HCT116 (cell line): ENCODE data around the gene PRMT2. TPM values are rescaled to one million over a fixed set of nuclear protein-coding genes. Genes with fewer than 3 reads are reported as not detected.

Experiments
- ATAC-seq: fragments of 200-7000 bp; cut with Tn5 transposase; 2 replicates; pipeline ENCODE4 v1.9.1; 2020; ENCODE audit warnings: mild to moderate bottlenecking, moderate library complexity
- BruUV-seq: library from RNA; stranded (reverse); fragments of 400-500 nt; replicated peaks from 2 replicates; lab custom pipeline; 2021; lab: Mats Ljungman, UMichigan
- CTCF ChIA-PET: fragments of 300-600 bp; sonication (Branson Sonifier 250); formaldehyde crosslinking; loops from one replicate; lab custom pipeline; 2021; ENCODE audit warnings: antibody characterized with exemption; lab: Charles Lee
- POLR2A ChIA-PET: fragments of 300-600, 350-600 bp; sonication (Branson Sonifier 250); formaldehyde crosslinking; loops from one replicate; lab custom pipeline; 2021; ENCODE audit warnings: antibody characterized with exemption; lab: Charles Lee
- RAD21 ChIA-PET, 2 experiments: fragments of 300-600 bp; sonication (Branson Sonifier 250); formaldehyde crosslinking; loops; one replicate each; lab custom pipeline; 2023; ENCODE audit warnings: low total read pairs in 2 of 2; ENCODE audit not compliant: uncharacterized antibody in 2 of 2, unreplicated experiment in 2 of 2, low non-redundant PET in 1 of 2; lab: Charles Lee
- DNase-seq: peaks from one replicate; pipeline ENCODE4 v3.0.0-alpha.2; 2010; ENCODE audit warnings: low read depth, low spot score
- H2AFZ ChIP-seq: fragments of 200-600 bp; shearing (Covaris generic), sonication (generic); 2 replicates; pipeline ENCODE4 v1.6.1; 2017; ENCODE audit warnings: low read depth, mixed run types, mixed read lengths, antibody characterized with exemption, low read length; ENCODE audit not compliant: poor library complexity, severe bottlenecking
- H3K27ac ChIP-seq: 2 replicates; pipeline ENCODE4 v1.5.1; 2012; ENCODE audit warnings: low read depth, low read length
- H3K27me3 ChIP-seq: fragments of 200-600 bp; sonication (generic); 2 replicates; pipeline ENCODE4 v1.6.1; 2016; ENCODE audit warnings: mixed run types, low read length, mixed read lengths; ENCODE audit not compliant: insufficient read depth
- H3K36me3 ChIP-seq, 2 experiments: fragments of 200-500 bp in 1 of 2; fragments of 200-600 bp in 1 of 2; sonication (Bioruptor generic) in 1 of 2; sonication (generic) in 1 of 2; 2 replicates each; pipeline versions ENCODE4 v1.5.1 to v1.6.1; 2014 to 2016; ENCODE audit warnings: low read length in 2 of 2, inconsistent platforms in 1 of 2, mixed read lengths in 1 of 2, mixed run types in 1 of 2; ENCODE audit not compliant: insufficient read depth in 2 of 2, control insufficient read depth in 1 of 2
- H3K4me1 ChIP-seq, 2 experiments: fragments of 200-600 bp in 1 of 2; sonication (generic) in 1 of 2; 2 replicates each; pipeline versions ENCODE4 v1.5.1 to v1.6.1; 2012 to 2017; ENCODE audit warnings: low read length in 2 of 2, inconsistent platforms in 1 of 2, mild to moderate bottlenecking in 1 of 2, mixed read lengths in 1 of 2, mixed run types in 1 of 2, moderate library complexity in 1 of 2; ENCODE audit not compliant: insufficient read depth in 2 of 2, control insufficient read depth in 1 of 2
- H3K4me2 ChIP-seq: fragments of 200-600 bp; sonication (generic); 2 replicates; pipeline ENCODE4 v1.6.1; 2017; ENCODE audit warnings: mixed run types, low read length, mixed read lengths
- H3K4me3 ChIP-seq, 2 experiments: fragments of 200-600 bp in 1 of 2; sonication (generic) in 1 of 2; replicated peaks in 1 of 2; 2 replicates each; pipeline ENCODE4 v1.5.1; 2011 to 2016; ENCODE audit warnings: low read length in 2 of 2, control low read depth in 1 of 2, low read depth in 1 of 2, mild to moderate bottlenecking in 1 of 2, mixed read lengths in 1 of 2, mixed run types in 1 of 2
- H3K79me2 ChIP-seq: fragments of 200-600 bp; sonication (generic); 2 replicates; pipeline ENCODE4 v1.6.1; 2017; ENCODE audit warnings: mild to moderate bottlenecking, mixed run types, low read length, moderate library complexity, mixed read lengths; ENCODE audit not compliant: insufficient read depth
- H3K9ac ChIP-seq: fragments of 200-600 bp; sonication (generic); 2 replicates; pipeline ENCODE4 v1.6.1; 2016; ENCODE audit warnings: low read length, mixed read lengths
- H3K9me2 ChIP-seq: fragments of 200-600 bp; sonication (generic), shearing (Covaris generic); 2 replicates; pipeline ENCODE4 v1.6.1; 2017; ENCODE audit warnings: mixed run types, mild to moderate bottlenecking, moderate library complexity; ENCODE audit not compliant: insufficient read depth
- H3K9me3 ChIP-seq, 2 experiments: fragments of 200-500 bp in 1 of 2; fragments of 200-600 bp in 1 of 2; sonication (Bioruptor generic) in 1 of 2; sonication (generic) in 1 of 2; 2 replicates each; pipeline ENCODE4 v1.6.1; 2014 to 2017; ENCODE audit warnings: low read length in 2 of 2, mixed read lengths in 2 of 2, inconsistent platforms in 1 of 2, low read depth in 1 of 2, mild to moderate bottlenecking in 1 of 2, mixed run types in 1 of 2, moderate library complexity in 1 of 2; ENCODE audit not compliant: control insufficient read depth in 1 of 2, insufficient read depth in 1 of 2
- H4K20me1 ChIP-seq: fragments of 200-600 bp; sonication (generic), shearing (Covaris generic); 2 replicates; pipeline ENCODE4 v1.6.1; 2017; ENCODE audit warnings: mixed run types, mild to moderate bottlenecking, moderate library complexity; ENCODE audit not compliant: insufficient read depth
- CBX3 ChIP-seq: IDR thresholded peaks from 2 replicates; pipeline ENCODE4 v1.6.1; 2012; ENCODE audit warnings: low read depth
- CEBPB ChIP-seq: IDR thresholded peaks from 2 replicates; pipeline ENCODE4 v1.6.1; 2012; ENCODE audit warnings: low read depth
- EGR1 ChIP-seq: IDR thresholded peaks from 2 replicates; pipeline ENCODE4 v1.6.1; 2012; ENCODE audit warnings: low read depth
- EZH2 ChIP-seq: fragments of 200-600 bp; sonication (generic); IDR thresholded peaks from 2 replicates; pipeline ENCODE4 v1.6.1; 2017; ENCODE audit warnings: antibody characterized with exemption, mixed run types
- FOSL1 ChIP-seq: IDR thresholded peaks from 2 replicates; pipeline ENCODE4 v1.6.1; 2012; ENCODE audit warnings: low read depth
- JUND ChIP-seq: IDR thresholded peaks from 2 replicates; pipeline ENCODE4 v1.6.1; 2012
- POLR2AphosphoS5 ChIP-seq: IDR thresholded peaks from 2 replicates; pipeline ENCODE4 v1.6.1; 2011; ENCODE audit warnings: mild to moderate bottlenecking, low read depth, low read length, moderate library complexity
- RAD21 ChIP-seq: IDR thresholded peaks from 2 replicates; pipeline ENCODE4 v1.6.1; 2012; ENCODE audit warnings: low read depth, mild to moderate bottlenecking
- SP1 ChIP-seq: IDR thresholded peaks from 2 replicates; pipeline ENCODE4 v1.6.1; 2012; ENCODE audit warnings: low read depth
- SRF ChIP-seq: IDR thresholded peaks from 2 replicates; pipeline ENCODE4 v1.6.1; 2012; ENCODE audit warnings: low read depth
- YY1 ChIP-seq: IDR thresholded peaks from 2 replicates; pipeline ENCODE4 v1.6.1; 2011; ENCODE audit warnings: low read length, low read depth, moderate library complexity, mild to moderate bottlenecking; ENCODE audit not compliant: insufficient replicate concordance; ENCODE audit errors: extremely low read depth
- ZFX ChIP-seq: fragments of 450-650 bp; IDR thresholded peaks from 2 replicates; pipeline ENCODE4 v1.6.1; 2017
- ZNF274 ChIP-seq: fragments of 200-500 bp; sonication (Bioruptor generic); IDR thresholded peaks from 2 replicates; pipeline ENCODE4 v1.6.1; 2014; ENCODE audit warnings: mild to moderate bottlenecking, low read depth, low read length, inconsistent platforms
- intact Hi-C: fragments of 100-400 bp; cut with micrococcal nuclease; formaldehyde crosslinking; loops from 2 replicates; pipeline ENCODE4 v1.10.0; 2022
- total RNA-seq: library from RNA; stranded (reverse); gene quantifications from one replicate; pipeline ENCODE4 v1.2.1, GENCODE V29; 2021; ENCODE audit not compliant: unreplicated experiment
- TF ChIP-seq, protein P1 (sequence below): IDR thresholded peaks from 2 replicates; pipeline ENCODE4 v1.6.1; 2012; ENCODE audit warnings: low read depth
- TF ChIP-seq, protein P2 (sequence below): IDR thresholded peaks from 2 replicates; pipeline ENCODE4 v1.6.1; 2011; ENCODE audit warnings: mild to moderate bottlenecking, low read length, moderate library complexity; ENCODE audit not compliant: insufficient replicate concordance; ENCODE audit errors: extremely low read depth
- TF ChIP-seq, protein P3 (sequence below), 3 experiments: fragments of 200-600 bp in 1 of 3; sonication (generic) in 1 of 3; IDR thresholded peaks in 2 of 3; conservative IDR thresholded peaks in 1 of 3; 2 replicates each; pipeline ENCODE4 v1.5.1; 2012 to 2017; ENCODE audit warnings: low read depth in 2 of 3, low read length in 2 of 3, antibody characterized with exemption in 1 of 3, borderline replicate concordance in 1 of 3, control low read depth in 1 of 3, mild to moderate bottlenecking in 1 of 3, mixed read lengths in 1 of 3, mixed run types in 1 of 3, moderate library complexity in 1 of 3; ENCODE audit not compliant: insufficient read depth in 1 of 3
- TF ChIP-seq, protein P4 (sequence below): IDR thresholded peaks from 2 replicates; pipeline ENCODE4 v1.6.1; 2012

Gene PRMT2
- total RNA-seq, 1 experiment from 2014 or later: 59.1 TPM

DNA sequence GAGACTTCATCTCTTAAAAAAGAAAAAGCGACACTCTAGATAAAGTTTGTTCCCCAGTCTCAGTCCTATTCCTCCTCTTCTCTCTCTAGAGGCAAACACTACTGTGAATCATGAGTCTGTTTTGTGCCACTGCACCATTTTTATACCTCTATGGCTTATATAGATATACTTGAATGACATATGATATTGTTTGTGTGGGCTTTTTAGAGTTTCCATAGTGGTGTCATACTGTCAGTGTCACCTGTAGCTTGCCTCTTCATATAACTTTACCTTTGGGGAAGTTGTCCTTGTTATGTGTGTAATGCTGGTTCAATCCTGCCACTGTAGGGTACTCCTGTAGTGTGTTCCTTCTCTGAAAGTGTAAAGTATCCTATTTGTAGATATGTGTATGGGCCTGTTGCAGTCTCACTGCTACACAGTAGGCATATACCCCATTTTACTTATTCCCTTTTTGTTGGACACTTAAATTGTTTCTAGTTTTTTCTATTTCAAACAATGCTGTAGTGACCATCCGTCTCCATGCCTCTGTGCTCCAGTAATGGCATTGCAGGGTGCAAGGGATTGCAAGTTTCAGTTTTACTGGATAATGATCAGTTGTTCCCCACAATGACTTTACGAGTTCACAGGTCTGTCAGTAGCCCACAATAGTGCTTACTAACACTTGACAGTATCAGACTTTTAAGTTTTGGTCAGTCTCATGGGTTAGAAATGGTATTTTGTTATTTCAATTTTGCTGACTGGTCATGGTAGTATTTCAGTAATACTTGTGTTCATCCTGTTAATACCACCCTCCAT is 2.7 kb downstream of the PRMT2 start:
- intact Hi-C loops: no loop called here
- ChIA-PET RAD21 (no interaction called here), POLR2A (no interaction called here), CTCF (interaction anchor here (0.8 to 1.5 kb wide), 2 partner anchors 180 to 495 kb away, joined by 3 to 5 read pairs; no protein-coding TSS in a partner anchor)
- Histone ChIP-seq H3K4me3 (no peak overlapping the region), H3K79me2 (peaks cover 36% of the 10 kb centered on the region), H3K4me2 (no peak overlapping the region), H4K20me1 (no peaks in the 10 kb centered on the region), H3K9me3 (no peaks in the 10 kb centered on the region), H3K36me3 (no peaks in the 10 kb centered on the region), H3K9me2 (no peaks in the 10 kb centered on the region), H3K27ac (no peak overlapping the region), H3K27me3 (no peaks in the 10 kb centered on the region), H3K9ac (no peak overlapping the region), H2AFZ (no peak overlapping the region), H3K4me1 (peaks cover 7 to 26% of the 10 kb centered on the region in 2 experiments; a peak in 3 of 4 replicates)
- no TSS peak for BruUV-seq
- DNase-seq (no peak), ATAC-seq (no peak)
- TF ChIP-seq SRF (no peak), JUND (no peak), POLR2AphosphoS5 (no peak), EZH2 (no peak), RAD21 (no peak), SP1 (no peak), EGR1 (no peak), FOSL1 (no peak), CEBPB (no peak), CBX3 (no peak), ZNF274 (no peak), YY1 (no peak), ZFX (no peak)
- TF ChIP-seq, protein P1, sequence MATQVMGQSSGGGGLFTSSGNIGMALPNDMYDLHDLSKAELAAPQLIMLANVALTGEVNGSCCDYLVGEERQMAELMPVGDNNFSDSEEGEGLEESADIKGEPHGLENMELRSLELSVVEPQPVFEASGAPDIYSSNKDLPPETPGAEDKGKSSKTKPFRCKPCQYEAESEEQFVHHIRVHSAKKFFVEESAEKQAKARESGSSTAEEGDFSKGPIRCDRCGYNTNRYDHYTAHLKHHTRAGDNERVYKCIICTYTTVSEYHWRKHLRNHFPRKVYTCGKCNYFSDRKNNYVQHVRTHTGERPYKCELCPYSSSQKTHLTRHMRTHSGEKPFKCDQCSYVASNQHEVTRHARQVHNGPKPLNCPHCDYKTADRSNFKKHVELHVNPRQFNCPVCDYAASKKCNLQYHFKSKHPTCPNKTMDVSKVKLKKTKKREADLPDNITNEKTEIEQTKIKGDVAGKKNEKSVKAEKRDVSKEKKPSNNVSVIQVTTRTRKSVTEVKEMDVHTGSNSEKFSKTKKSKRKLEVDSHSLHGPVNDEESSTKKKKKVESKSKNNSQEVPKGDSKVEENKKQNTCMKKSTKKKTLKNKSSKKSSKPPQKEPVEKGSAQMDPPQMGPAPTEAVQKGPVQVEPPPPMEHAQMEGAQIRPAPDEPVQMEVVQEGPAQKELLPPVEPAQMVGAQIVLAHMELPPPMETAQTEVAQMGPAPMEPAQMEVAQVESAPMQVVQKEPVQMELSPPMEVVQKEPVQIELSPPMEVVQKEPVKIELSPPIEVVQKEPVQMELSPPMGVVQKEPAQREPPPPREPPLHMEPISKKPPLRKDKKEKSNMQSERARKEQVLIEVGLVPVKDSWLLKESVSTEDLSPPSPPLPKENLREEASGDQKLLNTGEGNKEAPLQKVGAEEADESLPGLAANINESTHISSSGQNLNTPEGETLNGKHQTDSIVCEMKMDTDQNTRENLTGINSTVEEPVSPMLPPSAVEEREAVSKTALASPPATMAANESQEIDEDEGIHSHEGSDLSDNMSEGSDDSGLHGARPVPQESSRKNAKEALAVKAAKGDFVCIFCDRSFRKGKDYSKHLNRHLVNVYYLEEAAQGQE: no peak
- TF ChIP-seq, protein P2, sequence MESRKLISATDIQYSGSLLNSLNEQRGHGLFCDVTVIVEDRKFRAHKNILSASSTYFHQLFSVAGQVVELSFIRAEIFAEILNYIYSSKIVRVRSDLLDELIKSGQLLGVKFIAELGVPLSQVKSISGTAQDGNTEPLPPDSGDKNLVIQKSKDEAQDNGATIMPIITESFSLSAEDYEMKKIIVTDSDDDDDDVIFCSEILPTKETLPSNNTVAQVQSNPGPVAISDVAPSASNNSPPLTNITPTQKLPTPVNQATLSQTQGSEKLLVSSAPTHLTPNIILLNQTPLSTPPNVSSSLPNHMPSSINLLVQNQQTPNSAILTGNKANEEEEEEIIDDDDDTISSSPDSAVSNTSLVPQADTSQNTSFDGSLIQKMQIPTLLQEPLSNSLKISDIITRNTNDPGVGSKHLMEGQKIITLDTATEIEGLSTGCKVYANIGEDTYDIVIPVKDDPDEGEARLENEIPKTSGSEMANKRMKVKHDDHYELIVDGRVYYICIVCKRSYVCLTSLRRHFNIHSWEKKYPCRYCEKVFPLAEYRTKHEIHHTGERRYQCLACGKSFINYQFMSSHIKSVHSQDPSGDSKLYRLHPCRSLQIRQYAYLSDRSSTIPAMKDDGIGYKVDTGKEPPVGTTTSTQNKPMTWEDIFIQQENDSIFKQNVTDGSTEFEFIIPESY: no peak
- TF ChIP-seq, protein P3, sequence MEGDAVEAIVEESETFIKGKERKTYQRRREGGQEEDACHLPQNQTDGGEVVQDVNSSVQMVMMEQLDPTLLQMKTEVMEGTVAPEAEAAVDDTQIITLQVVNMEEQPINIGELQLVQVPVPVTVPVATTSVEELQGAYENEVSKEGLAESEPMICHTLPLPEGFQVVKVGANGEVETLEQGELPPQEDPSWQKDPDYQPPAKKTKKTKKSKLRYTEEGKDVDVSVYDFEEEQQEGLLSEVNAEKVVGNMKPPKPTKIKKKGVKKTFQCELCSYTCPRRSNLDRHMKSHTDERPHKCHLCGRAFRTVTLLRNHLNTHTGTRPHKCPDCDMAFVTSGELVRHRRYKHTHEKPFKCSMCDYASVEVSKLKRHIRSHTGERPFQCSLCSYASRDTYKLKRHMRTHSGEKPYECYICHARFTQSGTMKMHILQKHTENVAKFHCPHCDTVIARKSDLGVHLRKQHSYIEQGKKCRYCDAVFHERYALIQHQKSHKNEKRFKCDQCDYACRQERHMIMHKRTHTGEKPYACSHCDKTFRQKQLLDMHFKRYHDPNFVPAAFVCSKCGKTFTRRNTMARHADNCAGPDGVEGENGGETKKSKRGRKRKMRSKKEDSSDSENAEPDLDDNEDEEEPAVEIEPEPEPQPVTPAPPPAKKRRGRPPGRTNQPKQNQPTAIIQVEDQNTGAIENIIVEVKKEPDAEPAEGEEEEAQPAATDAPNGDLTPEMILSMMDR (IDR thresholded peaks at IDR 0.05 in 2 of 3, conservative IDR thresholded peaks at IDR 0.05 in 1 of 3; ENCODE audit: borderline replicate concordance in 1 of 3, insufficient read depth in 1 of 3, low read depth in 2 of 3, low read length in 2 of 3): no peak
- TF ChIP-seq, protein P4, sequence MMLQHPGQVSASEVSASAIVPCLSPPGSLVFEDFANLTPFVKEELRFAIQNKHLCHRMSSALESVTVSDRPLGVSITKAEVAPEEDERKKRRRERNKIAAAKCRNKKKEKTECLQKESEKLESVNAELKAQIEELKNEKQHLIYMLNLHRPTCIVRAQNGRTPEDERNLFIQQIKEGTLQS: no peak
- TF ChIP-seq, all 23 proteins: peak for 0
